Activated CD4-positive, alpha-beta memory T cell treated with anti-CD3 and anti-CD28 coated beads, Interleukin-2, amount 10 ng/mL, durations not matched to agents 7 days and 5 days (primary cell): Measurements from ENCODE around the gene MRPS12. TPM values are rescaled to one million over a fixed set of nuclear protein-coding genes. Genes with fewer than 3 reads are reported as not detected.
"Not testable (repeated sequence)": the region's sequence is repeated elsewhere in the genome, so short reads cannot be mapped to it uniquely, and the experiment has no call there.

Source experiments
- CTCF ChIA-PET: fragments of 350-600 bp; sonication (Branson Sonifier 250); formaldehyde crosslinking; loops from one replicate; lab custom pipeline; 2021; ENCODE audit warnings: antibody characterized with exemption, inconsistent platforms; lab: Charles Lee
- POLR2A ChIA-PET: fragments of 350-600 bp; sonication (Branson Sonifier 250); formaldehyde crosslinking; loops from one replicate; lab custom pipeline; 2021; ENCODE audit warnings: antibody characterized with exemption; lab: Charles Lee
- DNase-seq: peaks from one replicate; pipeline ENCODE4 v3.0.0-alpha.2; 2020
- H3K27ac Mint-ChIP-seq: one replicate; pipeline ENCODE4 v1.8.0; 2021; ENCODE audit warnings: mild to moderate bottlenecking, mixed read lengths
- H3K27me3 Mint-ChIP-seq: one replicate; pipeline ENCODE4 v1.8.0; 2021; ENCODE audit warnings: mixed read lengths
- H3K36me3 Mint-ChIP-seq: one replicate; pipeline ENCODE4 v1.8.0; 2021; ENCODE audit warnings: low read depth, mixed read lengths
- H3K4me1 Mint-ChIP-seq: one replicate; pipeline ENCODE4 v1.8.0; 2021; ENCODE audit warnings: mixed read lengths
- H3K4me3 Mint-ChIP-seq: one replicate; pipeline ENCODE4 v1.8.0; 2021; ENCODE audit warnings: mild to moderate bottlenecking, mixed read lengths
- H3K9me3 Mint-ChIP-seq: one replicate; pipeline ENCODE4 v1.8.0; 2021; ENCODE audit warnings: mixed read lengths
- total RNA-seq, 2 experiments: library from RNA; stranded (reverse); gene quantifications; one replicate each; pipeline ENCODE4 v1.2.3, GENCODE V29; 2021

MRPS12 gene
- total RNA-seq, 2 experiments from 2014 or later = 44.6 to 48.5 TPM

DNA sequence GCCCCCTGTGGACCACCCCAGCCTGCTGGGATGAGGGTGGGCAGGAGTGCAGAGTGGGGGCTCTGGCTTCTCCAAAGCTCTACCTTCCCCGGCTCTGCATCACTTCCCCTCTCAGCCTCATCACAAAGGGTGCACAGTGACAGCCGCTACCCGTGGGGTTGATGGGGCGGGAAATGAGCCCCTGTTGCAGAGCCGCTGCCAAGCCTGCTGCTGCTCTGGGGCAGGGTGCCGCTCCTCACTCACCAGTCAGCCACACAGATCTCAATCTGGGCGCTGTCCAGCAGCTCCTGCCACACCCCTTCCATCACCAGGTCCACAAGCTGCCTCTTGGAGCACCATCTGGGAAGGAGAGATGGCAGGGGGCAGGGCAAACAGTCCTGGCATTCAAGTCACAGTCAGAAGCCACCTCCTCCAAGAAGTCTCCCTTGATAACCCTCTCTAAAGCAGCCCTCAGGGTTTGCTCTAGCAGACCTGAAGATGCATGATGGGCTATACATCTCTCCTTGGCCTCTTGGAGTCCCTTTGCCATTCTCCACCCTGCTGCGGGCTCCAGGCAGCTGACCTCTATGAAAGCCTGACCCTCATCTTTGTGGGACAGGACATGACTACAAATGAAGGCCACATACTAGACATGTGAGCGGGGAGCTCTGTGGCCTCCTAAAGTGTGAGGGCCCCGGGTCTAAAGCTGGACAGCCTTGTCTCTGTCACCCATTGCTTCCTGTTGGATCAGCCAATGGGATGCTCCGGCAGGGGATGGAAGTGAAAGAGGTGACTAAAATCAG, 15.7 kb downstream of the MRPS12 start:
- POLR2A ChIA-PET = no interaction called here

DNA sequence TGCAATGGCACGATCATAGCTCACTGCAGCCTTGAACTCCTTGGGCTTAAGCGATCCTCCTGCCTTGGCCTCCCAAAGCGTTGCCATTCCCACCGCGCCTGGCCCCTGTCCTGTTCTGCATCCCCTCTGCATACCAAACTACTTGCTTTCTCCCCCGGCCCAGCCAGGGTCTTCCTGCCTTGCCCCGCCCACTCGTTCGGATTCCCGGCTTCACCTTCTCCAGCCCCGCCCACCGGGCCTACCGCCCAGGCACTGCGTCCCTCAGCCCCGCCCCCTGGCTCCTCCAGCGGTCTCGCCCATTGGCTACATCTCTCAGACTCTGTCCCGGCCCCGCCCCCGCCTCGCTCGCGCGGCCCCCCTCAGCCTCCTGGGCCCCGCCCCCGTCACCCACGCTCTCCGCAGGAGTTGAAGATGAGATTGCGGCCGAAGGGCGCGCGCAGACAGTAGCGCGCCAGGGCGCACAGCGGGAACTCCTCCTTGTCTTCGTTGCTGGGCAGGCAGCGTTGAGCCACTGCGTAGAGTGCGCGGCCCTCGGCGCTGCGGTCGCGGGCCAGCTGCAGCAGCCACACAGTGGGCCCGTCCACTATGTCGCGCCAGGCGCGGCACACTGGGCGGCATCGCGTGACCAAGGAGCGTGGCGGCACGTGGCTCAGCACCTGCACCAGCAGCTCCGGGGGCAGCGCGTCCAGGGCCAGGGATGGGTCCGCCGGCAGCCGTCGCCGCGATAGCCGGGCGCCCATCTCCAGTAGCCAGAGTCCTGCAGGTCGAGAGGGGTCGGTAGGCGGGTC, 19.0 kb downstream of the MRPS12 start:
- H3K36me3 Mint-ChIP-seq = no peaks in the 10 kb centered on the region
- H3K4me3 Mint-ChIP-seq = peak overlapping the region; percentile 24
- POLR2A ChIA-PET = no interaction called here
- peak overlapping the region; percentile 16 for H3K27ac Mint-ChIP-seq
- H3K9me3 Mint-ChIP-seq = no peaks in the 10 kb centered on the region
- peak; percentile 80 for DNase-seq
- H3K4me1 Mint-ChIP-seq = peaks cover 15% of the 10 kb centered on the region
- CTCF ChIA-PET = interaction anchor here (0.6 to 1.3 kb wide), 2 partner anchors 19 to 643 kb away, joined by 3 to 8 read pairs; partner anchors contain the start of genes MRPS12 and SARS2
- H3K27me3 Mint-ChIP-seq = peaks cover 27% of the 10 kb centered on the region

More for the DNA sequence above, 15.7 kb downstream of the MRPS12 start:
- Mint-ChIP-seq H3K9me3 (no peaks in the 10 kb centered on the region), H3K36me3 (no peaks in the 10 kb centered on the region), H3K4me3 (no peak overlapping the region), H3K4me1 (peaks cover 21% of the 10 kb centered on the region), H3K27me3 (peaks cover 21% of the 10 kb centered on the region), H3K27ac (no peak overlapping the region)
- no peak for DNase-seq
- CTCF ChIA-PET = no interaction called here

DNA sequence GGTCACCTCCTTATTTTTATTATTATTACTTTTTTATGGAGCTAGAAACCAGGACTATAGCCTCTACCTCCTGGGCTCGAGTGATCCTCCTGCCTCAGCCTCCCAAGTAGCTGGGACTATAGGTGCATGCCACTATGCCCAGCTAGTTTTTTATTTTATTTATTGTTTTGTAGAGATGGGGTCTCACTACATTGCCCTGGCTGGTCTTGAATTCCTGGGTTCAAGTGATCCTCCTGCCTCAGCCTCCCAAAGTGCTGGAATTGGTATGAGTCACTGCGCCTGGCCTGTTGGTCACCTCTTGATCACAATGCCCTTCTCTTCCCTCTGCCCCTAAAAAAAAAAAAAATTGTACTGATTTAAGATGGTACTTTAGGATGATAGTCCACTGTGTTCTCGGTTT, 20.4 kb downstream of the MRPS12 start:
- H3K27ac Mint-ChIP-seq = no peak overlapping the region
- no peaks in the 10 kb centered on the region for H3K36me3 Mint-ChIP-seq
- no peak overlapping the region for H3K4me3 Mint-ChIP-seq
- peaks cover 27% of the 10 kb centered on the region for H3K27me3 Mint-ChIP-seq
- ChIA-PET CTCF (interaction anchor here (0.6 kb wide), 1 partner anchor 11 kb away, joined by 5 read pairs; no protein-coding TSS in a partner anchor), POLR2A (no interaction called here)
- no peaks in the 10 kb centered on the region for H3K9me3 Mint-ChIP-seq
- no peak for DNase-seq
- peaks cover 15% of the 10 kb centered on the region for H3K4me1 Mint-ChIP-seq

- ChIA-PET POLR2A (interaction anchor here (0.8 to 1.0 kb wide), 2 partner anchors 12 to 179 kb away, joined by 3 read pairs; no protein-coding TSS in a partner anchor), CTCF (interaction anchor here (0.9 to 1.8 kb wide), 4 partner anchors 9 to 550 kb away, joined by 3 to 11 read pairs (median 9); partner anchors contain the start of genes FAM98C, MRPS12 and SARS2)
- DNase-seq = peak; percentile 52
- H3K4me3 Mint-ChIP-seq = no peak overlapping the region
- H3K36me3 Mint-ChIP-seq = no peaks in the 10 kb centered on the region
- H3K9me3 Mint-ChIP-seq = no peaks in the 10 kb centered on the region
- H3K27ac Mint-ChIP-seq = no peak overlapping the region
- H3K27me3 Mint-ChIP-seq = peaks cover 27% of the 10 kb centered on the region
- peaks cover 15% of the 10 kb centered on the region for H3K4me1 Mint-ChIP-seq
Measured at GRCh38 chr19:38952395-38953165, 21.8 kb downstream of the MRPS12 start.

GRCh38 chr19:38953677-38954076, 22.9 kb downstream of the MRPS12 start:
- H3K9me3 Mint-ChIP-seq = no peaks in the 10 kb centered on the region
- no peaks in the 10 kb centered on the region for H3K36me3 Mint-ChIP-seq
- CTCF ChIA-PET = interaction anchor here (1.1 to 1.8 kb wide), 3 partner anchors 8 to 23 kb away, joined by 3 to 11 read pairs (median 8); partner anchors contain the start of genes MRPS12 and SARS2
- no peak overlapping the region for H3K4me3 Mint-ChIP-seq
- H3K4me1 Mint-ChIP-seq = peaks cover 15% of the 10 kb centered on the region
- H3K27me3 Mint-ChIP-seq = peaks cover 25% of the 10 kb centered on the region
- H3K27ac Mint-ChIP-seq = no peak overlapping the region
- DNase-seq = no peak
- POLR2A ChIA-PET = no interaction called here

DNA sequence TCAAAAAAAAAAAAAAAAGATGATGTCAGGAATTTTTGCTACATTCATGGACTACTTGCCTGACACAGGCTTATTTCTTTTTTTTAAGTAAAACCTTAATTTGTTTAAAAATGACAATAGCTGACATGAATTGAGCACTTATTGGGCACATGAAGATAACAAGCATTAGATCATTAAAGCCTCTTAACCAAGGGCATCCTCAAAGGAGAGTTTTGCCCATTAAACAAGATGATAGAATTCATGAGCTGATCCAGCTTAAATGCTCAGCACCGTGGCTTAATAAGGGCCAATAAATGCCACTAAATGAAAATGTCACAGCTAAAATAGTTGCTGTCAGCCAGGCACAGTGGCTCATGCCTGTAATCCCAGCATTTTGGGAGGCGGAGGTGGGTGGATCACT, 25.5 kb downstream of the MRPS12 start:
- Mint-ChIP-seq H3K4me1 (peaks cover 6% of the 10 kb centered on the region), H3K27ac (no peak overlapping the region), H3K4me3 (no peak overlapping the region), H3K27me3 (peaks cover 12% of the 10 kb centered on the region), H3K36me3 (no peaks in the 10 kb centered on the region), H3K9me3 (no peaks in the 10 kb centered on the region)
- no peak for DNase-seq
- POLR2A ChIA-PET = interaction anchor here (0.5 kb wide), 1 partner anchor 333 kb away, joined by 3 read pairs; no protein-coding TSS in a partner anchor
- CTCF ChIA-PET = interaction anchor here (0.7 to 1.5 kb wide), 4 partner anchors 12 to 26 kb away, joined by 3 to 4 read pairs (median 4); no protein-coding TSS in a partner anchor

GRCh38 chr19:38958301-38958700, 27.6 kb downstream of the MRPS12 start:
- H3K4me1 Mint-ChIP-seq = no peaks in the 10 kb centered on the region
- POLR2A ChIA-PET = no interaction called here
- H3K27ac Mint-ChIP-seq = no peak overlapping the region
- CTCF ChIA-PET = no interaction called here
- H3K27me3 Mint-ChIP-seq = peaks cover 5% of the 10 kb centered on the region
- H3K36me3 Mint-ChIP-seq = no peaks in the 10 kb centered on the region
- no peak for DNase-seq
- no peak overlapping the region for H3K4me3 Mint-ChIP-seq
- no peaks in the 10 kb centered on the region for H3K9me3 Mint-ChIP-seq

- POLR2A ChIA-PET = no interaction called here
- DNase-seq = no peak
Measured at GRCh38 chr19:38959618-38960017, 28.9 kb downstream of the MRPS12 start.

DNA sequence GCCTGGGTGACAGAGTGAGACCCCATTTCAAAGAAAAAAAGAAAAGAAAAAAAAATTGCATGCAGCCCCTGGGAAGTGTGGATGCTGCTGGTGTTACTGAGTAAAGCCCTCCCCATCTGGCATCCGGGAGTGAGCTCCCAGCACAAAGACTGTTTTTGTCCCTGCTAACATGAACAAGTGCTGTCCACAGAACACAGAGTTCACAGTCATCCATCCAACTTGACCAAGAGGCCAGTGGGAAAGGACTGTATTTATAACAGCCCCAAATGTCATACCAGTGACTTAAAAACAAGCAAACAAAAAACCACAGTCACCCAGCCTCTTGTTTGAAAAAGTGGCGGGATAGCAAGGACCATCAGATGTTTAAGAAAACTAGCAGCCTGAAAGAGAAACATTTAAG, 34.0 kb downstream of the MRPS12 start:
- CTCF ChIA-PET = no interaction called here
- Mint-ChIP-seq H3K9me3 (no peaks in the 10 kb centered on the region), H3K27me3 (peaks cover 7% of the 10 kb centered on the region), H3K36me3 (no peaks in the 10 kb centered on the region), H3K27ac (no peak overlapping the region), H3K4me3 (no peak overlapping the region), H3K4me1 (no peaks in the 10 kb centered on the region)
- POLR2A ChIA-PET = no interaction called here
- DNase-seq = no peak

More at GRCh38 chr19:38959618-38960017, 28.9 kb downstream of the MRPS12 start:
- no peaks in the 10 kb centered on the region for H3K4me1 Mint-ChIP-seq
- H3K9me3 Mint-ChIP-seq = no peaks in the 10 kb centered on the region
- H3K27ac Mint-ChIP-seq = no peak overlapping the region
- H3K36me3 Mint-ChIP-seq = no peaks in the 10 kb centered on the region
- H3K27me3 Mint-ChIP-seq = peaks cover 2% of the 10 kb centered on the region
- CTCF ChIA-PET = interaction anchor here (1.0 to 1.1 kb wide), 3 partner anchors 15 to 92 kb away, joined by 3 to 5 read pairs (median 5); partner anchors contain the start of genes MRPS12 and SARS2
- no peak overlapping the region for H3K4me3 Mint-ChIP-seq

DNA sequence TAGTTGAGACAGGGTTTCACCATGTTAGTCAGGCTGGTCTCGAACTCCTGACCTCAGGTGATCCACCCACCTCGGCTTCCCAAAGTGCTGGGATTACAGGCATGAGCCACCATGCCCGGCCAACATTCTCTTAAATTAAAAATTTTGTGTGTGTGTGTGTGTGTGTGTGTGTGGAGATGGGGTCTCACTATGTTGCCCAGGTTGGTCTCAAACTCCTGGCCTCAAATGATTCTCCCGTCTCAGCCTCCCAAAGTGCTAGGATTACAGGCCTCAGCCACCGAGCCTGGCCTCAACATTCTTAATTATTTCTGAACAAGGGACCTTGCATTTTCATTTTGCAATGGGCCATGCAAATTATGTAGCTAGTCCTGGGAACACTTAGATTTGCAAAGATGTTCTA, 35.4 kb downstream of the MRPS12 start:
- CTCF ChIA-PET, H3K9me3 Mint-ChIP-seq, POLR2A ChIA-PET: not testable (repeated sequence)

DNA sequence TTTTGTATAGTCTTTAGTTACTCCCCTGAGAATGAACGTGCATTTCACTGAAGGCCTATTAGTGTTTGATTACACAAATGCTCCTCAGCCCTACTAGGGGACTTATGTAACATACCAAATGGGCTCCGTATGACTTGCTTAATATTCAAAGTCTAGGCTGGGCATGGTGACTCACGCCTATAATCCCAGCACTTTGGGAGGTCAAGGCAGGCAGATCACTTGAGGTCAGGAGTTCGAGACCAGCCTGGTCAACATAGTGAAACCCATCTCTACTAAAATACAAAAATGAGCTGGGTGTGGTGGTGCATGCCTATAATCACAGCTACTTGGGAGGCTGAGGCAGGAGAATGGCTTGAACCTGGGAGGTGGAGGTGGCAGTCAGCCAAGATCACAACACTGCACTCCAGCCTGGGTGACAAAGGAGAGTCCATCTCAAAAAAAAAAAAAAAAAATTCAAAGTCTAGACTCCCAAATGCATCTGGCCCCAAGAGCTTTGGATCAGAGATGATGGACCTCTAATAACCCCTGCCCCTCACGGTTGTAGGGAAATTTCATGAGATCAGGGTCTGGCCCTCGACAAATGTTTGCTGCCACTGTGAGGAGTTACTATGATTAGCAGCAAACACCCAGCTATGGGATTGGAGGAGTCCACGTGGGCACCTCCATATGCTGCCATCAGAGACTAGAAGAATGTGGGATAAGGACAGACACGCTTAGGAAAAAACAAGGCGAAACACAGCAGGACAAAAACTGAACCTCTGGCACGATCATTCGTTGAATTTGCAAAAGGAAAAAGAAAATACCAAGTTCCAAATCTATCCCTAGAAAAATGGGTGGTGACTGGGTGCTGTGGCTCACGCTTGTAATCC, 40.2 kb downstream of the MRPS12 start:
- Mint-ChIP-seq H3K27me3 (peaks cover 22% of the 10 kb centered on the region), H3K4me3 (no peak overlapping the region), H3K9me3 (no peaks in the 10 kb centered on the region), H3K4me1 (peaks cover 5% of the 10 kb centered on the region), H3K36me3 (peaks cover 3% of the 10 kb centered on the region), H3K27ac (no peak overlapping the region)
- ChIA-PET POLR2A (no interaction called here), CTCF (interaction anchor here (1.9 kb wide), 1 partner anchor 9 kb away, joined by 4 read pairs; no protein-coding TSS in a partner anchor)
- DNase-seq = no peak

More for the DNA sequence above, 35.4 kb downstream of the MRPS12 start:
- H3K27me3 Mint-ChIP-seq = peaks cover 12% of the 10 kb centered on the region
- H3K36me3 Mint-ChIP-seq, H3K4me3 Mint-ChIP-seq, DNase-seq, H3K4me1 Mint-ChIP-seq, H3K27ac Mint-ChIP-seq: not testable (repeated sequence)
